Endodermal cell (in vitro differentiated cells): ENCODE results near the gene RFTN1. TPM values are rescaled to one million over a fixed set of nuclear protein-coding genes. Genes with fewer than 3 reads are reported as not detected.

Experiments used
- DNase-seq: peaks from one replicate; pipeline ENCODE4 v3.0.0-alpha.2; 2017
- H3K27ac ChIP-seq: 2 replicates; pipeline ENCODE4 v1.5.1; 2013; ENCODE audit warnings: mild to moderate bottlenecking, low read depth, low read length, moderate library complexity
- H3K27me3 ChIP-seq: 2 replicates; pipeline ENCODE4 v1.6.1; 2013; ENCODE audit warnings: mild to moderate bottlenecking, low read length, moderate library complexity; ENCODE audit not compliant: insufficient read depth, control insufficient read depth, poor library complexity, severe bottlenecking
- H3K36me3 ChIP-seq: 2 replicates; pipeline ENCODE4 v1.7.0; 2013; ENCODE audit warnings: mild to moderate bottlenecking, low read length, moderate library complexity; ENCODE audit not compliant: control insufficient read depth, insufficient read depth
- H3K4me1 ChIP-seq: one replicate; pipeline ENCODE4 v1.7.0; 2013; ENCODE audit warnings: low read length; ENCODE audit not compliant: control insufficient read depth, insufficient read depth
- H3K4me3 ChIP-seq: 2 replicates; pipeline ENCODE4 v1.5.1; 2013; ENCODE audit warnings: mild to moderate bottlenecking, low read length, moderate library complexity
- H3K9ac ChIP-seq: 2 replicates; pipeline ENCODE4 v1.6.1; 2013; ENCODE audit warnings: mild to moderate bottlenecking, low read length, moderate library complexity; ENCODE audit not compliant: poor library complexity, severe bottlenecking; ENCODE audit errors: extremely low read depth
- H3K9me3 ChIP-seq: 2 replicates; pipeline ENCODE4 v1.6.1; 2013; ENCODE audit warnings: mild to moderate bottlenecking, low read length, moderate library complexity; ENCODE audit not compliant: control insufficient read depth
- H3K27ac Mint-ChIP-seq: 2 replicates; pipeline ENCODE4 v1.8.0; 2020; ENCODE audit warnings: mixed read lengths
- H3K27me3 Mint-ChIP-seq: 2 replicates; pipeline ENCODE4 v1.8.0; 2021; ENCODE audit warnings: mild to moderate bottlenecking, mixed read lengths; ENCODE audit not compliant: insufficient read depth
- H3K36me3 Mint-ChIP-seq: 2 replicates; pipeline ENCODE4 v1.8.0; 2020; ENCODE audit warnings: low read depth, mixed read lengths
- H3K4me1 Mint-ChIP-seq: 2 replicates; pipeline ENCODE4 v1.8.0; 2020; ENCODE audit warnings: mixed read lengths
- H3K4me3 Mint-ChIP-seq: 2 replicates; pipeline ENCODE4 v1.8.0; 2020; ENCODE audit warnings: mild to moderate bottlenecking, moderate library complexity, mixed read lengths
- H3K9me3 Mint-ChIP-seq: 2 replicates; pipeline ENCODE4 v1.8.0; 2020; ENCODE audit warnings: mild to moderate bottlenecking, mixed read lengths
- CTCF ChIP-seq: fragments of 200-600 bp; sonication (generic); conservative IDR thresholded peaks from 2 replicates; pipeline ENCODE4 v1.5.0; 2021; ENCODE audit warnings: antibody characterized with exemption, mild to moderate bottlenecking
- WGBS, 2 experiments: methylation state at CpG; one replicate each; pipeline versions ENCODE4 v1.1.5 to v1.1.7; 2013; ENCODE audit warnings: missing lambda C conversion rate in 2 of 2, mixed read lengths in 1 of 2; ENCODE audit not compliant: insufficient coverage in 1 of 2, insufficient read length in 1 of 2; 5-methylcytosine and 5-hydroxymethylcytosine counted together
- total RNA-seq, 2 donors: library from RNA; stranded (reverse); fragmentation: NEBNext Ultra II Directional in 1 of 2; extraction: Animal tissue kit (Norgen Biotek cat#: 25700) in 1 of 2; gene quantifications; 2 replicates in 1 of 2; 3 replicates in 1 of 2; pipeline ENCODE4 v1.2.1, GENCODE V29; 2021

RFTN1 gene
- total RNA-seq, 2 donors from 2014 or later = 0.80 to 1.1 TPM

- Histone ChIP-seq H3K9ac (no peak overlapping the region), H3K9me3 (peaks cover 16% of the 10 kb centered on the region), H3K4me1 (no peaks in the 10 kb centered on the region), H3K27ac (no peak overlapping the region), H3K4me3 (no peak overlapping the region), H3K36me3 (peaks cover 41% of the 10 kb centered on the region), H3K27me3 (no peaks in the 10 kb centered on the region)
- Mint-ChIP-seq H3K27me3 (no peaks in the 10 kb centered on the region), H3K9me3 (peaks cover 6% of the 10 kb centered on the region), H3K36me3 (peaks cover 33% of the 10 kb centered on the region), H3K4me1 (no peaks in the 10 kb centered on the region), H3K27ac (no peak overlapping the region), H3K4me3 (no peak overlapping the region)
- 100% methylated on average over 2 of the region's 2 CpGs; no CpG with 5 or more reads in 1 of the 2 experiments for WGBS, 2 experiments
- DNase-seq = no peak
- no peak for TF ChIP-seq CTCF
Observed at GRCh38 chr3:16289144-16289889, 224.2 kb downstream of the RFTN1 start.

- no peak for DNase-seq
- Mint-ChIP-seq H3K9me3 (peaks cover 2% of the 10 kb centered on the region), H3K36me3 (peaks cover 29% of the 10 kb centered on the region), H3K27ac (no peak overlapping the region), H3K4me3 (no peak overlapping the region), H3K4me1 (no peaks in the 10 kb centered on the region), H3K27me3 (no peaks in the 10 kb centered on the region)
- Histone ChIP-seq H3K27ac (no peak overlapping the region), H3K36me3 (peaks cover 36% of the 10 kb centered on the region), H3K4me3 (no peak overlapping the region), H3K9ac (no peak overlapping the region), H3K9me3 (peaks cover 12% of the 10 kb centered on the region), H3K4me1 (no peaks in the 10 kb centered on the region), H3K27me3 (no peaks in the 10 kb centered on the region)
- 97 to 100% methylated on average over 1 of the region's 1 CpG for WGBS, 2 experiments
- TF ChIP-seq CTCF = no peak
Observed at GRCh38 chr3:16288664-16289063, 224.8 kb downstream of the RFTN1 start.

- no peaks in the 10 kb centered on the region for H3K9me3 ChIP-seq
- no peak for TF ChIP-seq CTCF
- H3K36me3 Mint-ChIP-seq = peaks cover 26% of the 10 kb centered on the region
- no peaks in the 10 kb centered on the region for H3K27me3 ChIP-seq
- no peak for DNase-seq
- no peak overlapping the region for H3K4me3 ChIP-seq
- H3K4me1 ChIP-seq = no peaks in the 10 kb centered on the region
- 80 to 92% methylated on average over 5 to 6 of the region's 6 CpGs for WGBS, 2 experiments
- H3K9me3 Mint-ChIP-seq = no peaks in the 10 kb centered on the region
- no peak overlapping the region for H3K27ac ChIP-seq
- H3K9ac ChIP-seq = no peak overlapping the region
- no peaks in the 10 kb centered on the region for H3K4me1 Mint-ChIP-seq
- no peaks in the 10 kb centered on the region for H3K27me3 Mint-ChIP-seq
- no peak overlapping the region for H3K4me3 Mint-ChIP-seq
- H3K36me3 ChIP-seq = peaks cover 40% of the 10 kb centered on the region
- no peak overlapping the region for H3K27ac Mint-ChIP-seq
Observed at GRCh38 chr3:16286751-16287543, 226.6 kb downstream of the RFTN1 start.
